ENCODE results near the gene PPP4R4.

DNA sequence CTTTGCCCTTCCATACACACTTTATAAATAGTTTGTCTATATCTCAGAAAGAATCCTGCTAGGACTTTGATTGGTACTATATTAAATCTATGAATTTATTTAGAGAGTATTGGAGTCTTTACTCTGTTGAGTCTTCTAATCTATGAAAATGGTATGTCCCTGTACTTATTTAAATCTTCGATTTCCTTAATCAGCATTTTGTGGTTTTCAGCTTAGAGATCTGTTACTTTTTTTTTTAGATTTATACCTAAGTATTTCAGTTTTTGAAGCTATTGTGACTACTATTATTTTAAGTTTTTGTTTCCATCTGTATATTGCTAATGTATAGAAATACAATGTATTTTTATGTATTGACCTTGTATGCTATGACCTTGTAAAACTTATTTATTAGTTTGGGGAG, 31.3 kb upstream of the PPP4R4 start:
- TF ChIP-seq, protein P1, sequence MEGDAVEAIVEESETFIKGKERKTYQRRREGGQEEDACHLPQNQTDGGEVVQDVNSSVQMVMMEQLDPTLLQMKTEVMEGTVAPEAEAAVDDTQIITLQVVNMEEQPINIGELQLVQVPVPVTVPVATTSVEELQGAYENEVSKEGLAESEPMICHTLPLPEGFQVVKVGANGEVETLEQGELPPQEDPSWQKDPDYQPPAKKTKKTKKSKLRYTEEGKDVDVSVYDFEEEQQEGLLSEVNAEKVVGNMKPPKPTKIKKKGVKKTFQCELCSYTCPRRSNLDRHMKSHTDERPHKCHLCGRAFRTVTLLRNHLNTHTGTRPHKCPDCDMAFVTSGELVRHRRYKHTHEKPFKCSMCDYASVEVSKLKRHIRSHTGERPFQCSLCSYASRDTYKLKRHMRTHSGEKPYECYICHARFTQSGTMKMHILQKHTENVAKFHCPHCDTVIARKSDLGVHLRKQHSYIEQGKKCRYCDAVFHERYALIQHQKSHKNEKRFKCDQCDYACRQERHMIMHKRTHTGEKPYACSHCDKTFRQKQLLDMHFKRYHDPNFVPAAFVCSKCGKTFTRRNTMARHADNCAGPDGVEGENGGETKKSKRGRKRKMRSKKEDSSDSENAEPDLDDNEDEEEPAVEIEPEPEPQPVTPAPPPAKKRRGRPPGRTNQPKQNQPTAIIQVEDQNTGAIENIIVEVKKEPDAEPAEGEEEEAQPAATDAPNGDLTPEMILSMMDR (IDR thresholded peaks at IDR 0.05): no peak
- no peak for TF ChIP-seq EP300 (IDR thresholded peaks at IDR 0.05)
- no peak for TF ChIP-seq POLR2A (IDR thresholded peaks at IDR 0.05)
- no peak for TF ChIP-seq POLR2AphosphoS5 (IDR thresholded peaks at IDR 0.05)
